ENCODE results near the gene PAPLN. TPM values are rescaled to one million over a fixed set of nuclear protein-coding genes. Genes with fewer than 3 reads are reported as not detected.
A peak's percentile ranks its signal among the peaks of the same experiment; 100 is the strongest.

Gene PAPLN
- total RNA-seq, 1 donor = 0.31 TPM

- H3K27me3 ChIP-seq (ENCODE audit: insufficient read depth, low read length) = no peaks in the 10 kb centered on the region
- no peaks in the 10 kb centered on the region for H3K4me1 ChIP-seq (ENCODE audit: insufficient read depth, low read length)
- no peak overlapping the region for H3K4me3 ChIP-seq (ENCODE audit: low read length)
- no peaks in the 10 kb centered on the region for H3K9me3 ChIP-seq (ENCODE audit: low read depth, low read length)
Measured at GRCh38 chr14:73260574-73260973, 23.3 kb downstream of the PAPLN start.

GRCh38 chr14:73261075-73261474, 23.8 kb downstream of the PAPLN start:
- no peaks in the 10 kb centered on the region for H3K4me1 ChIP-seq (ENCODE audit: insufficient read depth, low read length)
- H3K9me3 ChIP-seq (ENCODE audit: low read depth, low read length) = no peaks in the 10 kb centered on the region
- no peak overlapping the region for H3K4me3 ChIP-seq (ENCODE audit: low read length)
- no peaks in the 10 kb centered on the region for H3K27me3 ChIP-seq (ENCODE audit: insufficient read depth, low read length)

GRCh38 chr14:73261520-73262426, 24.5 kb downstream of the PAPLN start:
- Histone ChIP-seq H3K27me3 (ENCODE audit: insufficient read depth, low read length) (no peaks in the 10 kb centered on the region), H3K4me3 (ENCODE audit: low read length) (no peak overlapping the region), H3K9me3 (ENCODE audit: low read depth, low read length) (no peaks in the 10 kb centered on the region), H3K4me1 (ENCODE audit: insufficient read depth, low read length) (no peaks in the 10 kb centered on the region)

GRCh38 chr14:73262427-73263183, 25.3 kb downstream of the PAPLN start:
- H3K27me3 ChIP-seq (ENCODE audit: insufficient read depth, low read length) = no peaks in the 10 kb centered on the region
- no peak overlapping the region for H3K4me3 ChIP-seq (ENCODE audit: low read length)
- H3K9me3 ChIP-seq (ENCODE audit: low read depth, low read length) = no peaks in the 10 kb centered on the region
- H3K4me1 ChIP-seq (ENCODE audit: insufficient read depth, low read length) = no peaks in the 10 kb centered on the region

GRCh38 chr14:73263606-73264005, 26.3 kb downstream of the PAPLN start:
- no peaks in the 10 kb centered on the region for H3K9me3 ChIP-seq (ENCODE audit: low read depth, low read length)
- no peaks in the 10 kb centered on the region for H3K4me1 ChIP-seq (ENCODE audit: insufficient read depth, low read length)
- no peak overlapping the region for H3K4me3 ChIP-seq (ENCODE audit: low read length)
- no peaks in the 10 kb centered on the region for H3K27me3 ChIP-seq (ENCODE audit: insufficient read depth, low read length)

GRCh38 chr14:73264080-73264884, 27.0 kb downstream of the PAPLN start:
- Histone ChIP-seq H3K4me3 (ENCODE audit: low read length) (no peak overlapping the region), H3K27me3 (ENCODE audit: insufficient read depth, low read length) (no peaks in the 10 kb centered on the region), H3K4me1 (ENCODE audit: insufficient read depth, low read length) (no peaks in the 10 kb centered on the region), H3K9me3 (ENCODE audit: low read depth, low read length) (no peaks in the 10 kb centered on the region)

- Histone ChIP-seq H3K9me3 (ENCODE audit: low read depth, low read length) (no peaks in the 10 kb centered on the region), H3K27me3 (ENCODE audit: insufficient read depth, low read length) (no peaks in the 10 kb centered on the region), H3K4me1 (ENCODE audit: insufficient read depth, low read length) (peaks cover 4% of the 10 kb centered on the region), H3K4me3 (ENCODE audit: low read length) (no peak overlapping the region)
Measured at GRCh38 chr14:73264885-73265720, 27.8 kb downstream of the PAPLN start.

GRCh38 chr14:73265721-73266046, 28.4 kb downstream of the PAPLN start:
- Histone ChIP-seq H3K4me1 (ENCODE audit: insufficient read depth, low read length) (peaks cover 10% of the 10 kb centered on the region), H3K9me3 (ENCODE audit: low read depth, low read length) (no peaks in the 10 kb centered on the region), H3K4me3 (ENCODE audit: low read length) (no peak overlapping the region), H3K27me3 (ENCODE audit: insufficient read depth, low read length) (no peaks in the 10 kb centered on the region)

- Histone ChIP-seq H3K4me3 (ENCODE audit: low read length) (no peak overlapping the region), H3K9me3 (ENCODE audit: low read depth, low read length) (no peaks in the 10 kb centered on the region), H3K27me3 (ENCODE audit: insufficient read depth, low read length) (no peaks in the 10 kb centered on the region), H3K4me1 (ENCODE audit: insufficient read depth, low read length) (peaks cover 16% of the 10 kb centered on the region)
Measured at GRCh38 chr14:73266317-73266716, 29.0 kb downstream of the PAPLN start.

- Histone ChIP-seq H3K4me3 (ENCODE audit: low read length) (no peak overlapping the region), H3K27me3 (ENCODE audit: insufficient read depth, low read length) (no peaks in the 10 kb centered on the region), H3K4me1 (ENCODE audit: insufficient read depth, low read length) (peaks cover 16% of the 10 kb centered on the region), H3K9me3 (ENCODE audit: low read depth, low read length) (no peaks in the 10 kb centered on the region)
Measured at GRCh38 chr14:73267474-73267873, 30.2 kb downstream of the PAPLN start.

- no peaks in the 10 kb centered on the region for H3K9me3 ChIP-seq (ENCODE audit: low read depth, low read length)
- H3K4me3 ChIP-seq (ENCODE audit: low read length) = peak overlapping the region; percentile 2
Measured at GRCh38 chr14:73269729-73270531, 32.6 kb downstream of the PAPLN start.

GRCh38 chr14:73272393-73272792, 35.1 kb downstream of the PAPLN start:
- Histone ChIP-seq H3K4me1 (ENCODE audit: insufficient read depth, low read length) (peaks cover 16% of the 10 kb centered on the region), H3K27me3 (ENCODE audit: insufficient read depth, low read length) (no peaks in the 10 kb centered on the region), H3K4me3 (ENCODE audit: low read length) (no peak overlapping the region)

More at GRCh38 chr14:73269729-73270531, 32.6 kb downstream of the PAPLN start:
- H3K4me1 ChIP-seq (ENCODE audit: insufficient read depth, low read length) = peaks cover 16% of the 10 kb centered on the region
- no peaks in the 10 kb centered on the region for H3K27me3 ChIP-seq (ENCODE audit: insufficient read depth, low read length)

GRCh38 chr14:73273799-73274198, 36.5 kb downstream of the PAPLN start:
- Histone ChIP-seq H3K4me3 (ENCODE audit: low read length) (no peak overlapping the region), H3K27me3 (ENCODE audit: insufficient read depth, low read length) (no peaks in the 10 kb centered on the region), H3K4me1 (ENCODE audit: insufficient read depth, low read length) (peaks cover 16% of the 10 kb centered on the region), H3K9me3 (ENCODE audit: low read depth, low read length) (no peaks in the 10 kb centered on the region)

More at GRCh38 chr14:73272393-73272792, 35.1 kb downstream of the PAPLN start:
- H3K9me3 ChIP-seq (ENCODE audit: low read depth, low read length) = no peaks in the 10 kb centered on the region

Data from mononuclear cell (primary cell).